ENCODE measurements around the gene SLC23A3.

Gene SLC23A3

DNA sequence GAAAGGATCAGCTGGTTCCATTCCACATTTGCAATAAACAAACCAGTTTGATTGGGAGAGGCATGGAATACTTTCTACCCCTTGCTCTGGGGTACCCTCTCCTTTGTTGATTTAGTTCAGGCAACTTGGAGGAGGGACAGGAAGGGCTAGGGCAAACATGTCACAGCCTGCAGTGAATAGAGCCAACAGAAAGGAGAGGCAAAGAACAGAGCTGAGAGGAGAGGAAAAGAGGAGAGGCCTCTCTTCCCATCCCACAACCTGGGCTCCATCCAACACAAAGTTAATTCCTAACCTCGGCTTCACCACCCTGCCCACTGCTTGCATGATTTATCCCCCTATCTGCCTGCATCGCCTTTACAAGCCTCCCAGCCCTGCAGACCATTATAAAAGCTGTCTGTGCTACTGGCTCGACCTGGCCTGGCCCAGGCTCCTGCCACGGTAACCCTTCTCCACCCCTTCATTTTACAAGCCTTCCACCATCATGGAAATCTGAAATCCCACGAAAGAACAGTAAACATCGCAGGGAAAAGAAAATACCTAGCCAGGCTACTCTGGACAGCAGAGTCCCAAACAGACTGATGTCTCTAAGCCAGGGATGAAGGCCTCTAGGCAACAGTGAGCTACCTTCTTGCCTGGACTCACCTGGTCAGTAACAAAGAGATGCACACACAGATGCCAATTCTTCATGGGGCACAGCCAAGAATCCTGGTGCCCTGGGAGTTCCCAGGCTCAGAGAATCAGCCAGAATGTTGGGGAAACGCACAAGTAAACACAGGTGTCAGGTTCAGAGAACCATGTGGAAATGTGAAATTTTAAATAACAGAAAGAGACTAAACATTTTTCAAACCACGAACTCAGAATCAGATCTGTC lies 52.8 kb downstream of the SLC23A3 start:
- in situ Hi-C loops (cut with MboI; ENCODE audit: low sequenced_read_pairs) = no loop called here

DNA sequence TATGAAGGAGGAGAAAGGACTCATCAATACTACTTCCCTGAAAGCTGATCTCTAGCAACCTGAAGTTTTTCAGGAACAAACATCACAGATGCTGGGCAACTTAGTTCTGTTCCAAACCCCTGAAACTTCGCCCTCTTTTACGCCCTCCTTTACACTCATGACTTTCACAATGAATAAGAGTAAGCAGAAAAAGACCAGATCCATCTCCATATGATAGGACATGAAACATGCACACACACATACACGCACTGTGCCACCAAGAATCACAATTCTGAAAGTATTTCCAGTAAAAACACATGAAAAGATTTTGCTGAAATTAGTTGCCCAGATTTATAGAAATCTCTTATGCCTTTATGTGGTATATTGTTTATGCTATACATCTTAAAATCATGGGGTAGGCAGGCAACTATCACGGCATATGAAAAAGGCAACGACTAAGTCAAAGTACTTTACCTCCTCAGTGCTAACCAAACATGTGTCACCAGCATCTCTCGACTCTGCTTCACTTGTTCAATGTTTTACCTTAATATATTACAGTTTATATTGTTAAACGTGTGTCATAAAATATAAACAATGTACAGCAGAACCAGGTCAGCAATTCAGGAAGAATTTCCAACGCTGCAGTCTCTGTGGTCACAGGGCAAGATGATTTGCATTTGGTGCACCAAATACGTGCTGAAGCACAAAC lies 57.0 kb downstream of the SLC23A3 start:
- in situ Hi-C loops (cut with MboI; ENCODE audit: low sequenced_read_pairs) = no loop called here

DNA sequence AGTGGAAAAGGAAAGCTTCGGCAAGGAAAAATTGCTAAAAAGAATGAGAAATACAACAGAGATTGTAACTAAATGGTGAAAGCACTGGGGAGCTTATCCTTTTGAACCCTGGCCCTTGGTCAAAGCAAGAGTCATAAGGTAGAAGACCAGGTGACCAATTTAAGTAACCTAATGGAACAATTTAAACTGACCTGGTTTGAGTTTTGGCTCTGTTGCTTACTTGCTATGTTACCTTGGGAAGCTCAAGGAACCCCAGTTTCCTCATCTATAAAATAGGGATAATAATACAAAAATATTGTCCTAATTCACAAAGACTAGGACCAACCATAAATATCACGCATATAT lies 57.8 kb downstream of the SLC23A3 start:
- in situ Hi-C loops (cut with MboI; ENCODE audit: low sequenced_read_pairs) = no loop called here
